ENCODE measurements around the gene HELZ2.

HELZ2 gene

GRCh38 chr20:63548542-63548941 lies 25.5 kb downstream of the HELZ2 start:
- Histone ChIP-seq H3K27me3 (ENCODE audit: insufficient read depth, poor library complexity, severe bottlenecking) (peaks cover 65% of the 10 kb centered on the region), H3K27ac (replicated peaks) (no peak overlapping the region), H3K4me3 (replicated peaks; ENCODE audit: insufficient read depth, low read length) (no peak overlapping the region)
- TF ChIP-seq POLR2AphosphoS5 (IDR thresholded peaks at IDR 0.05; ENCODE audit: low read depth) (no peak), GABPA (IDR thresholded peaks at IDR 0.05; ENCODE audit: low read depth) (no peak), REST (IDR thresholded peaks at IDR 0.05; ENCODE audit: insufficient replicate concordance, low read depth) (no peak), SPI1 (IDR thresholded peaks at IDR 0.05; ENCODE audit: borderline replicate concordance, low read depth) (no peak), CTCF (IDR thresholded peaks at IDR 0.05; ENCODE audit: insufficient read depth, low read length) (no peak)
- no peak for DNase-seq (ENCODE audit: low read depth in 1 of 2, low spot score in 1 of 2)

GRCh38 chr20:63547725-63548480 lies 26.1 kb downstream of the HELZ2 start, which contains the start of gene SRMS:
TSS of gene SRMS (minus strand) at chr20:63547749. CDS start at chr20:63547463, 286 bp downstream.
- Histone ChIP-seq H3K4me3 (replicated peaks; ENCODE audit: insufficient read depth, low read length) (no peak within 1 kb of the TSS), H3K27me3 (ENCODE audit: insufficient read depth, poor library complexity, severe bottlenecking) (peaks cover 65% of the 10 kb centered on the region), H3K27ac (replicated peaks) (no peak within 1 kb of the TSS)
- no peak for DNase-seq (ENCODE audit: low read depth in 1 of 2, low spot score in 1 of 2)
- TF ChIP-seq REST (IDR thresholded peaks at IDR 0.05; ENCODE audit: insufficient replicate concordance, low read depth), result no peak
- TF ChIP-seq GABPA (IDR thresholded peaks at IDR 0.05; ENCODE audit: low read depth), result no peak
- no peak for TF ChIP-seq POLR2AphosphoS5 (IDR thresholded peaks at IDR 0.05; ENCODE audit: low read depth)
- TF ChIP-seq CTCF (IDR thresholded peaks at IDR 0.05; ENCODE audit: insufficient read depth, low read length), result no peak
- TF ChIP-seq SPI1 (IDR thresholded peaks at IDR 0.05; ENCODE audit: borderline replicate concordance, low read depth), result no peak

GRCh38 chr20:63546956-63547724 lies 26.9 kb downstream of the HELZ2 start:
- no peak overlapping the region for H3K4me3 ChIP-seq (replicated peaks; ENCODE audit: insufficient read depth, low read length)
- no peak for DNase-seq (ENCODE audit: low read depth in 1 of 2, low spot score in 1 of 2)
- H3K27ac ChIP-seq (replicated peaks), result no peak overlapping the region
- TF ChIP-seq REST (IDR thresholded peaks at IDR 0.05; ENCODE audit: insufficient replicate concordance, low read depth) (no peak), GABPA (IDR thresholded peaks at IDR 0.05; ENCODE audit: low read depth) (no peak), CTCF (IDR thresholded peaks at IDR 0.05; ENCODE audit: insufficient read depth, low read length) (no peak), POLR2AphosphoS5 (IDR thresholded peaks at IDR 0.05; ENCODE audit: low read depth) (no peak), SPI1 (IDR thresholded peaks at IDR 0.05; ENCODE audit: borderline replicate concordance, low read depth) (no peak)
- H3K27me3 ChIP-seq (ENCODE audit: insufficient read depth, poor library complexity, severe bottlenecking), result peaks cover 62% of the 10 kb centered on the region
